Stimulated activated CD8-positive, alpha-beta memory T cell treated with anti-CD3 and anti-CD28 coated beads, Interleukin-4, amount 100 ng/mL, for 24 hours (primary cell): ENCODE data around the gene NOX3.
"Not testable (repeated sequence)": the region's sequence is repeated elsewhere in the genome, so short reads cannot be mapped to it uniquely, and the experiment has no call there.

ENCODE experiments used
- DNase-seq: peaks from one replicate; pipeline ENCODE4 v3.0.0-alpha.2; 2020; ENCODE audit warnings: low read depth

The NOX3 gene

DNA sequence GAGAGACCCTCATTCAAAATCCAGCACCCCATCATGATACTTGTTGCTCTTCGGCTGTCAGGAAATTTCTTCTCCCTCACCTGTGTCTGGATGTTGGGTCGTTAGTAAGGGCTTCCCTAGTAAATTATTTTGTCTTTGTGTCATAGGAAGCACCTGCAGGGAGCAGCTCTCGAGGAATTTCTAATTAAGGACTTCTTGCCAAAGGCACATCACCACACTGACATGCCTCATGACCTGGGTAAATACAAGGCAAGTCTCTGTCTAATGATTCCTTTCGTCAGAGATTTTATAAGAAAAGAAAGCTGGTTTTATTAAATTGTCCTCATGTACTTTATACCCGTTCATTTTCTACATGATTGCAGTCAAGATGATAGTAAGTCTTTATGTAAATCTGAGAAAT, at the start of gene NOX3:
TSS of gene NOX3 (minus strand) at position 74 of the 400 bp plus-strand sequence. CDS start at position 35, 39 bp downstream.
- DNase-seq = no peak

DNA sequence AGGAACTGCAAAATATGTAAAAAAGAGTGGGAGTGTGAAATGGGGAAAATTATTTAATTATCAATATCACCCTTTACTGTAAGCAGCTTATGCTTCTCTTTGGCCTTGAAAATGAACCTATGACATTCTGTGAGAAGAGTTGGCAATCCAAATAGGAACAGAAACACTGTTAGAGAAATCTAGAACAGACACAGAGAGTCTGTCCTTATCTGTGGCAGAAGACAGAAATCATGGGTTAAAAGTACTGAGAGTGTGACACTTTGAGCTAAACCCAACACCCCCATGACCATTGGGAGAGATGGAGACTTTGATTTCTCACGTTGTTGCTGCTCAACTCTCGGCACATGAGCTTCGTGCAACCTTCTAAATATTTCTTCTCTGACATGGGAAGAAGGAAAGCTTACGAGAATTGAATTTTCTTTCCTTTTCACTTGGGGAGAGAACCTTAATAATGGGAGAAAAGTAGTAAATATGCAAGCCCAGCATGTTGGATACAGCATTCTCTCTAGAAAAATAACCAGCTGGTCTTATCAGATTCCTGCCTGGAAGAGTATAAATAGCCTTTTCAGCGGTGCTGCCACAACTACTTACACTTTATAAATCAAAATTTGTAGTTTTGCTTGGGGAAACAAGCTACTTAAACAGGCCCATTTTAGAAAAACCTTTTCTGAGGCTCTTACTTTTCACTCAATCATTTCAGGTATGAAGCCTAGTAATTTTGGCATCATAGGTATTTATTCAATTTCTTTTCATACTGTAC, 49.4 kb upstream of the NOX3 start:
- DNase-seq = no peak

DNA sequence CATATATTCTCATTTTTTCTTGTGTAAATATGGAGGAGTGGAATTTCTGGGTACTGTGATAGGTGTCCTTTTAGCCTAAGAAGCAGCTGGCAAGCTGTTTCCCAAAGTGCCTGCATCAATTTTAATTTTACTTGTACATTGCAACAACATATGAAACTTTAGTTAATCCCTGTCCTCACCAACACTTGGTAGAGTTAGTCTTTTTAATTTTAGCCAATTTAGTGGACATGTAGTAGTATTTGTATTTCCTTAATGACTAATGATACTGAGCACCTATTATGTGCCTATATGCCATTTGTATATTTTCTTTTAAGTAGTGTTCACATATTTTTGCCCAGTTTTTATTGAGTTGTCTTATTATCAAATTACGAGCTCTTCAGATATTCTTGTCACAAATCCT, 46.8 kb upstream of the NOX3 start:
- no peak for DNase-seq

DNA sequence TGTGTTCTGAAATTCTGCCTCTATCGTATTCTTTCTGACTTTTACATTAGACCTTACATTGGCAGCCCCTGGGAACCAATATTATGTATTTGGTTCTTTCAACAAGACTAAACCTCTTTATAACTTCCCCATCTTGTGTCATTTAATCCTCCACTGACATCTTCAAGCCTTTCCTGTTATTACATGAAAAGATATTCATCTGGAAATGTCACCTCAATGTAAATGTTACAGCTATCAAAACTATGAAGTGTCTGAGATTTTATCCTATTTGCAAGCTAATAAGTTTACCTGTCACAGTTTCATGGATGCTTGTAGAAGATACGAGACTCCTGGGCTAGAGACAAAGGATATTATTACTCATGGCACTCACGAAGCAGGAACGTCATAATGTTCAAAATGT, 43.9 kb upstream of the NOX3 start:
- no peak for DNase-seq

GRCh38 chr6:155498370-155498769, 42.7 kb upstream of the NOX3 start:
- no peak for DNase-seq

GRCh38 chr6:155497273-155497672, 41.6 kb upstream of the NOX3 start:
- DNase-seq = no peak

DNA sequence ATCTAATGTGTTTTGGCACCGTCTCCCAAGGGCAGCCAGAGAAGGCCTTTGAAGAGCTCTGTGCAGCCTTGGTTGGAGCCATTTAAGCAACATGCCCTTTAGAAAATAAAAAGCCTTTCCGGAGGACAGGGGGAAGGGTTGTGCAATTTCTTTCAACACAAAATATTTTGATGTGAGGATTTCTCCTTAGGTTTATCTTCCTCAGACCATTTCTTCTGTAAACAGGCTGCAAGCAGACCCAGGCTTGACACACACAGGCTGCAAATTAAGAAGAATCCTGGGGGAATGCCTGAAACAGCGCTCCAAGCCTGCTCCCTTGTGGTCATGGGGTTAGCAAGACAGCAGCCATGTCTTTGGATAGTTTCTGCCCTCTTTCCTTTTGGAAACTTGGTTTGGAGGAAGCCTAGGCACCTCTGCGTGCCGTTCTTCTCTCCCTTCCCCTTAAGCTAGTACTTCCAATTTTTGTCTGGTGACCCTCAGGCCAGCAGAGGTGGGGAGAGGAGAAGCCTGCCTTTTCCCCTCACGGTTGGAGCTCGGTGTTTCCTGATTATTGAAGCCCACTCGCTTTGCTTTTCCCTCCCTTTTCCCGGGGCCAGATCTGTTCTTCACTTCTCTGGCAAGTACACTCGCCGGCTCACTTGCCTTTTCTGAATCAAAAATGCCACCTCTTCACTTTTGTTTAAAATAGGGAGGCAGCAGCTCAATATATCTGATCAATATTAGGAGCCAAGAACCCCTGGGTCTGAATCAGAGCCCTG, 39.6 kb upstream of the NOX3 start:
- no peak for DNase-seq

DNA sequence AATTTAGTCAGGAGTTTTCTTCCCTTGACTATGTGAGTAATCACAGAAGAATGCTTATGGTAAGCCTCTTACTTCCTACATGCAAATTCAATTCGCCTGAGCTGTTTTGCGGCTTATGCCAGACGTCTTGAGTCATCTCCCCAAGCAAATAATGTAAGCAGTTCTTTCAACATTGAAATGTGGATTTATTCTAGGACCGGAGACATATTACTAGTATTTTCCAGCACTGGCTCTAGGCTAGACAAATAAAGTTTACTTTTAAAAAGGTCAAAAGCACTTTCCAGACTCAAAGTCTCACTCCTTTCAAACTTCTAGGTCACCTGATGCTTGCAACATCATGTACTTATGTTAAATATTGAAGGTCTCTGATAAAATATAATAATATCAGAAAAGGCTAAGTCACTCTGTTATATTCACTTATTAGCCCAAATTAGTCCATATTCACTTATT, 38.1 kb upstream of the NOX3 start:
- DNase-seq = no peak

- DNase-seq = no peak
These were observed 37.5 kb upstream of the NOX3 start for GRCh38 chr6:155493026-155493693.

DNA sequence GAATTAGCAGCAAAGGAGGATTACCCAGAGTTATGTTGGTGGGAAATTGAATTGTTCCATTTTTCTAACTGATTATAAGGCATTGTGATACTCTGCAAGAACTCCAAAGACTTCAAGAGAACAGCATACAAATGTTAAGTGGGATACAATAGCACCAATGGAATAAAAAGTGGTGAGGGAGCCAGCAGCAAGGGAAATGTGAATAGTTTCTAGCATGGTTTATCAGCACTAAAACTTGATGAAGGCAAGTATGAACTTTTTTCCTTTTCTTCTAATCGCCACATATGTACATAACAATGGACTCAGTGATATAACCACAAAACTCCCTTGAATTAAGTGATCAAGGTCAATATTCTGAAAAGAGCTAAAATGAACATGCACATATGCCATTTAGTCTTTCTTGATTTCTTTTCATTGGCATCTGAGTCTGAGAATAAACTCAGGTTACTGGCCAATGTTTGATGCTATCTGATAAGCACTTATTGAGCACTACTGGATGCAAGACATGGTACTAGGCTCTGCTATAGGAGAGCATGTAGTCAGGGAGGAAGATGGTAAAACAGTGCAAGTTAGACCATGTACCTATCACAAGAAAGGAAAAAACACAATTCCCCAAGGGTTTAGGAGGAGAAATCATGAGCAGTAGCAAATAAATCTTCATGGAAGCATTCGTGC, 36.6 kb upstream of the NOX3 start:
- DNase-seq = no peak

DNA sequence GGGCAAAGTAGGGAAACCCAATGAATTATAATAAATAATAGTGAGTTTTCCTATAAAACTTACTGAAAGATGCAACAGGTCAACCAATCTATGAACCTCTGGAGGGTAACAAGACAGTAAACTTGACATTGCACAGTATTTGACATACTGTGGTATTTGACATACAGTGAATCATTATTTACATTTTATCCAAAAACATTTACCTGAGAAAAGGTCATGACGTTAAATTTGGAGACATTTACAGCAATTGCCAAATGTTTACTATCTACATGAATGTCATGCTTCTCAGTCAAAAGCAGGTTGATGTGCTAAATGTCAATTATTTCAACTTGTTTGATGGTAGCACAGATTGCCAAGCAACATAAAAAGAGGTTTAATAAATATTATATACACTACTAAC, 35.8 kb upstream of the NOX3 start:
- no peak for DNase-seq

DNA sequence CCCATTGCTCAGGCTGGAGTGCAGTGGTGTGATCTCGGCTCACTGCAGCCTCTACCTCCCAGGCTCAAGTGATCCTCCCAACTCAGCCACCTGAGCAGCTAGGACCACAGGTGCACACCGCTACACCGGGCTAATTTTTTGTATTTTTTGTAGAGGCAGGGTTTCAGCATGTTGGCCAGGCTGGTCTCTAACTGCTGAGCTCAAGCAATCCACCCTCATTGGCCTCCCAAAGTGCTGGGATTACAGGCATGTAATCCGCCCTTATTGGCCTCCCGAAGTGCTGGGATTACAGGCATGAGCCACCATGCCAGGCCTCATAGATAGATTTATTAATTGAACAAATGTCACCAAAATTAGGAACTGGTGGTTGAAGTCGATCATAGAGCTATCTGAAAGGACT, 32.6 kb upstream of the NOX3 start:
- not testable (repeated sequence) for DNase-seq

DNA sequence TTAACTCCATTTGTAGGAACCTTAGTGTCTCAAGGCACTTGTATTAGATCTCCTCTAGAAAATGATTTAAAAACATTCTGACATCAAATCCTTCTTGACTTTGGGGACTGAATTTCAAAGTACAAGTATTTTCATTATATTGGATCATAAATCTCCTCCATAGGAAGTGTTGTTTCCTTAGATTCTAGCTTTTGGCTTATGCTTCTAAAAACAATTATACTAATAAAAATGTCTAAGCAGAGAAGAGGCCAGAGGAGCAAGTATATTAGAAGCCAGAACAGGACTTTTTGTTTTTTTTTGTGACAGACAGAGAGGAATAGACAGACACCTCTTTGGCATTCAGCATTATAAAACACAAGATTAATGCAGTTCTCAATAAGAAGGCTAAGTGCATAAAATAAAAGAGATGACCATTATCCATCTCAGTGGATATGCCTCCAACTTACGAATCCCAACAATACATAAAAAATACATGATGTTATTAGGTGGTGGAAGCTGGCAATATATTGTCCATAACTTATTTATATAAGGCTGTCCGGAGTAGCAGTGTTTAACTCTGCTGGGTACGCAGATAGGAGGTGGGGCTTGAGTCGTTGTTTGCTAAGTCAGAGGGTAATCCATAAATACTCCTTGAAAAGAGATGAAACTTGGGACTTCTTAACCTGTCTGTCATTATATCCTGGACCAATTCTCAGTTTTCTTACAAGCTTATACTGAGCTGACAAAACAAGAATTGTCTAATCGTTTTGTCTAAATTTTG, 31.9 kb upstream of the NOX3 start:
- no peak for DNase-seq

- no peak for DNase-seq
These were observed 31.2 kb upstream of the NOX3 start for GRCh38 chr6:155486721-155487294.

- DNase-seq = no peak
These were observed 30.1 kb upstream of the NOX3 start for GRCh38 chr6:155485756-155486155.

DNA sequence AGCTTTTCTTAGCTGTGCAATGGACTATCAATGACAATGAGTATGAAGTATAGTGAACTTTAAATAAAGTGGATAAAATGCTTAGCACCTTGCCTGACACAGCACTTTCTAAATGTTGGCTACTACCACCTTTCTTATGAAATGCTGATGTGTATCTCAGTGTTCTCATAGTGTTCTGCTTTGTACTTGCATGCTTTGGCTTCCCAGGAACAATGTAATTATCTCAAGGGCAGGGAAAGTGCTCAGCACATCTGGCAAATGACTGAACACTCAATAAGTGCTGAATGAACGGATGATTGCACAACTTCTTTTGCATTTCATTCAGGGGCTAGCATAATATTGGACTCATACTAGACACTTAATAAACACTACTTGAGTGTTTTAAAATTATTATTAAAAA, 28.2 kb upstream of the NOX3 start:
- DNase-seq = no peak

GRCh38 chr6:155481215-155481614, 25.6 kb upstream of the NOX3 start:
- DNase-seq = no peak

GRCh38 chr6:155473741-155474140, 18.1 kb upstream of the NOX3 start:
- no peak for DNase-seq

GRCh38 chr6:155472886-155473285, 17.2 kb upstream of the NOX3 start:
- no peak for DNase-seq

DNA sequence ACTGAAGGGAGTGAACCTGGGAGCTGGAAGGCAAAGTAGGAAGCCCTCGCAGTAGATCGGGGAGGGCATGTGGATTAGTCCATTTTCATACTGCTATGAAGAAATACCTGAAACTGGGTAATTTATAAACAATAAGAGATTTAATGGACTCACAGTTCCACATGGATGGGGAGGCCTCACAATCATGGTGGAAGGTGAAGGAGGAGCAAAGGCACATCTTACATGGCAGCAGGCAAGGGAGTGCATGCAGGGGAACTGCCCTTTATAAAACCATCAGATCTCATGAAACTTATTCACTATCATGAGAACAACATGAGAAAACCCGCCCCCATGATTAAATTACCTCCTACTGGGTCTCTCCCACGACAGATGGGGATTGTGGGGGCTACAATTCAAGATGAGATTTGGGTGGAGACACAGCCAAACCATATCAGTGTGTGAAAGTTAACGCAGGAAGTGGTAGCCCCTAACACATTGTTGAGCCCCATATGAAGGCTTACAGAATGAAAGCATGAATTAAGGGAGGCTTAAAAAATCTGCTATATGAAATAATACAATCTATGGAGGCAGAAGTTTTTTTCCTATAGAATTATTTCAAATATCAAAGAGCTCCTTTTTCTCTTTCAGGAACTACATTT, 15.5 kb upstream of the NOX3 start:
- not testable (repeated sequence) for DNase-seq

DNA sequence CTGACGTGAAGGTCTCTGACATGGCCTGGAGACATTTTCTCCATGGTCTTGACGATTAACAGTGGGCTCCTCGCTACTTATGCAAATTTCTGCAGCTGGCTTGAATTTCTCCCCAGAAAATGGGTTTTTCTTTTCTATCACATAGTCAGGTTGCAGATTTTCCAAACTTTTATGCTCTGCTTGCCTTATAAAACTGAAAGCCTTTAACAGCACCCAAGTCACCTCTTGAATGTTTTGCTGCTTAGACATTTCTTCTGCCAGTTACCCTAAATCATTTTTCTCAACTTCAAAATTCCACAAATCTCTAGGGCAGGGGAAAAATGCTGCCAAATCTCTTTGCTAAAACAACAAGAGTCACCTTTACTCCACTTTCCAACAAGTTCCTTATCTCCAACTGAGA, 12.9 kb upstream of the NOX3 start:
- not testable (repeated sequence) for DNase-seq
